NCI-H345 (cell line): Measurements from ENCODE around the gene C10orf95.
"Not testable (repeated sequence)": the region's sequence is repeated elsewhere in the genome, so short reads cannot be mapped to it uniquely, and the experiment has no call there.

Source experiments
- DNase-seq: peaks from one replicate; lab custom pipeline; 2025; lab: John Stamatoyannopoulos, UW

The C10orf95 gene

GRCh38 chr10:102451105-102451969 lies at the start of gene C10orf95:
C10orf95 (minus strand) TSS chr10:102451543; CDS start chr10:102451093, 450 bp downstream.
- DNase-seq: peak; percentile 11

DNA sequence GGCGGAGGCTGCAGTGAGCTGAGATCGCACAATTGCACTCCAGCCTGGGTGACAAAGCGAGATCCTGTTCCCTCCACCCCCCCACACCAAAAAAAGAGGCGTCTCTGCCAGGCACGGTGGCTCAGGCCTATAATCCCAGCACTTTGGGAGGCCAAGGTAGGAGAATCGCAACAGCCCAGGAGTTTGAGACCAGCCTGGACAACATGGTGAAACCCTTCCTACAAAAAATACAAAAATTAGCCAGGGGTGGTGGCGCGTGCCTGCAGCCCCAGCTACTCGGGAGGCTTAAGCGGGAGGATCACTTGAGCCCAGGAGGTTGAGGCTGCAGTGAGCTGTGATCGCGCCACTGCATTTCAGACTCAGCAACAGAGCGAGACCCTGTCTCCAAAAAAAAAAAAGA lies 49.3 kb upstream of the C10orf95 start:
- not testable (repeated sequence) for DNase-seq

DNA sequence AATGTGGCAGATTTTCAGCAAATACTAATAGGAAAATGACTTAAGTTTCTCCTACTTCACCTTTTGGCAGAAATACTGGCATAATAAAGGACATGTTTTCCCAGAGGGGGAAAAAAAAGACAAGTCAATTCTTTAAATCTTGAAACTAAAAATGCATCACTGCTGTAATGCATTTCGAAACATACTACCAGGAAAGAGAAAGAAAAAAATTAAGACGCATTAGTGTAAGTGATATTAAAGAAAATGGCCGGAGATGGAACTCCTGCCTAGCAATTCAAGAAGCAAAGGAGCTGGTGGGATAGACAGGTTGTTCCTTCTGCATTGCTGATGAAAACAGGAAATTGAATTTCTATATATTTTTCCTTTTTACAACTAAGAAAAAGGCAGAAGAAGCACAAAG lies 48.0 kb upstream of the C10orf95 start:
- DNase-seq: no peak

- no peak for DNase-seq
Measured at GRCh38 chr10:102497545-102497944, 46.2 kb upstream of the C10orf95 start.

DNA sequence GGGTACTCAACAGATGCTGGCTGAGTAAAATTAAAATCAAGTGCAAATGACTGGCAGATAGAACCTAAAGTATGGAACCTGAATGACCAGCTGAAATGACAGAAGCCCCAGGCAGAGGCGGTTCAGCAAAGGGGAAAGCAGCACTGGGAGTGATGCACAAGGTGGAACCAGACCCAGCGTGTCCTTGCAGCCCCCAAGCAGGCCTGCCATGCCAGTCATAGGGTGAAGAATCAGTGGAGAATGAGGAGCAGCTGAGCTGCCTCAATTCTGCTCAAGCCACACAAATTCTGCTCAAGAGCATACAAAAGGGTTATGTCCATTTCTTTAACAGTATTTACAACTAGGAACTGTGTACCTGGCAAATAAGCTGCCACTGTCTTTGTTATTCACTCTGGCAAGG lies 42.4 kb upstream of the C10orf95 start:
- no peak for DNase-seq

GRCh38 chr10:102492983-102493382 lies 41.6 kb upstream of the C10orf95 start:
- DNase-seq: no peak

DNA sequence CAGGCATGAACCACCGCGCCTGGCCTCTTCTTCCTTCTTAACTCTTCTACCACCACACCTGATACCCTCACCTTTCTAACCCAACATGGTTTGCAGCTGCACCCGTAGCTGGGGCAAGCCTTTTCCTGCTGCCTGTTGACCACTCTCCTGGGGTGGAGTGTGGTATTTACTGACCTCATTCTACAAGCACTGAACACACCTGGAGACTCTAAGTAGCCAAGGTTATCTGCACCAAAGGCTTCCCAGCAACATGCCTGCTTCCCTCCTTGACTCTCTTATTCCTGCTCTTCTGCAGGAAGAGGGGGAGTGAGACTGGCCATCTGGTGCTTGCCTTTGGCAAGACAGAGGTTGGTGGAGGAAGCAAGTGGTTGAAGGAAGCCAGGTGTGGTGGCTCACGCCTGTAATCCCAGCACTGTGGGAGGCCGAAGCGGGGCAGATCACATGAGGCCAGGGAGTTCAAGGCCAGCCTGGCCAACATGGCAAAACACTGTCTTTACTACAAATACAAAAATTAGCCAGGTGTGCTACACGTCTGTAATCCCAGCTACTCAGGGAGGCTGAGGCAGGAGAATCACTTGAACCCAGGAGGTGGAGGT lies 41.1 kb upstream of the C10orf95 start:
- DNase-seq: no peak

DNA sequence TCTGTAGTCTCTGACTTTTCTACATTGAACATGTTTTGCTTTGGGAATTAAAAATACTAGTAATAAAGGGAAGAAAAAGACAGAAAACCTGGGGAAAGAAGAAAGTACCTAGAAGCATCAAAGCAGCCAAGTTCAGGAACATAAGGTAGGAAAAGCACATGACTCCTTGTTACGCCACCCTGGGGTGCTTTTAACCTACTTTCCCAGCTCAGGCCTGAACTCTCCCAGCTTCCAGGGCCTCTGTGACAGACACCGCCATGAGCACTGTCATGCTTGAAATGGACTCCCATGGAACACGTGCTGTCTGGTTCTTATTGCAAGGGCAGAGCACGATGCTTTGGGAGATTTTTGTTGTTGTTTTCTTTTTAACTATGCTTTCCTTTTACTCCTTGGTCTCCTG lies 39.8 kb upstream of the C10orf95 start:
- DNase-seq: no peak

GRCh38 chr10:102485093-102485784 lies 33.9 kb upstream of the C10orf95 start:
- DNase-seq: no peak

DNA sequence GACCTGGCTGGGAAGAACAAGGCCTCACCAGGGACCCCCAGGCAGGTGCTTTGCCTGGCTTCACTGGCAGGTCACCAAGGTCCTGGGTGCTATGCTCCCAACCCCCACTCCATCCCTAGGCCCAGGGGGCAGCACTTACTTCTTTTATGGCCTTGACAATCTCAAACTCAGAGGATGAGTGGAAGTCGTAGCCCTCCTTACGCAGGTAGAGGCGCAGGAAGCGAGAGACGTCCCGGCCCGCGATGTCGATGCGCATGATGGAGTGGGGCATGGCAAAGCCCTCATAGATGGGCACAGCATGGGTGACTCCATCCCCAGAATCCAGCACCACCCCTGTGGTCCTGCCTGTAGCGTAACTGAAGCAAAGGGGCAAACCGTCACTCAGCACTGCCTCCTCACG lies 32.7 kb upstream of the C10orf95 start:
- DNase-seq: no peak

DNA sequence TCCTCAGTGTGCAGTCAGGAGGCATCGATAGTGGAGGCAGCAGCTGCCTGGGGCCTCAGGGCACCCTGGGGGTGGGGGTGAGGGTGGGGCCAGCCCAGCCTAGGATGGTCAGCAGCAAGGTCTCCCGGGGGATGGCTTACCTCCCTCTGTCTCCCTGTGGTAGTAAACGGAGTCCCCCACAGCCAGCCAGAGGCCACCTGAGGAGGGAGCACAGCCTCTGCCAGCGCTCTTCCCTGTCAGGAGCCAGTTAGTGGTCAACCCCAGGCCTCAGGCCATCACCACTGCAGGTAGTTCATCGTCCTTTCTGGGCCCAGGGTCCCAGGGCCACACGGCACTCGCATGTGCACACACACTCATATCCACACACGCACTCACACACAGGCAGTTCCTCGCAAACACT lies 29.1 kb upstream of the C10orf95 start:
- DNase-seq: no peak

- DNase-seq: no peak
Measured at GRCh38 chr10:102479651-102480050, 28.3 kb upstream of the C10orf95 start.

- DNase-seq: no peak
Measured at GRCh38 chr10:102476466-102477141, 25.3 kb upstream of the C10orf95 start.

DNA sequence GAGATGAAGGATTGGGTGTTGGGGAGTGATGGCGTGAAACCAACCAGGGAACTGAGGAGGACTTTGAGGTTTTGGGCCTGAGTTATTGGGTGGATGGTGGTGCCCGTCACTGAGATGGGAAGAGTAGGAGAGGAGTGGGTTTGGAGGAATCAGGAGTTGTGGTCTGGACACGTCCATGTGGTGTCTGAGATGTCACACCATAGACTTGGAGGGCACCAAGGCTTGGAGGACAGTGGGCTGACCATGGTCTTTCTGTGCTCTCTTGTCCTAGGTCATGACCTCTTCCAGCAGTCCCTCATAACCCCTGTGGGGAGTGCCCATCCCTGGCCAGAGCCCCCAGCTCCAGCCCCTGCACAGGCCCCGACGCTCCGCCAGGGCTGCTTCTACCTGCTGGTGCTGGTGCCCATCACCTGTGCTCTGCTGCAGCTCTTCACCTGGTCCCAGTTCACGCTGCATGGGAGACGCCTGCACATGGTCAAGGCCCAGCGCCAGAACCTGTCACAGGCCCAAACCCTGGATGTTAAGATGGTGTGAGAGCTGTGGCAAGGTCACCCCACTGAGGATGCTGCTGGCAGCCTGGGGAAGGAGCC lies 24.2 kb upstream of the C10orf95 start:
- no peak for DNase-seq

DNA sequence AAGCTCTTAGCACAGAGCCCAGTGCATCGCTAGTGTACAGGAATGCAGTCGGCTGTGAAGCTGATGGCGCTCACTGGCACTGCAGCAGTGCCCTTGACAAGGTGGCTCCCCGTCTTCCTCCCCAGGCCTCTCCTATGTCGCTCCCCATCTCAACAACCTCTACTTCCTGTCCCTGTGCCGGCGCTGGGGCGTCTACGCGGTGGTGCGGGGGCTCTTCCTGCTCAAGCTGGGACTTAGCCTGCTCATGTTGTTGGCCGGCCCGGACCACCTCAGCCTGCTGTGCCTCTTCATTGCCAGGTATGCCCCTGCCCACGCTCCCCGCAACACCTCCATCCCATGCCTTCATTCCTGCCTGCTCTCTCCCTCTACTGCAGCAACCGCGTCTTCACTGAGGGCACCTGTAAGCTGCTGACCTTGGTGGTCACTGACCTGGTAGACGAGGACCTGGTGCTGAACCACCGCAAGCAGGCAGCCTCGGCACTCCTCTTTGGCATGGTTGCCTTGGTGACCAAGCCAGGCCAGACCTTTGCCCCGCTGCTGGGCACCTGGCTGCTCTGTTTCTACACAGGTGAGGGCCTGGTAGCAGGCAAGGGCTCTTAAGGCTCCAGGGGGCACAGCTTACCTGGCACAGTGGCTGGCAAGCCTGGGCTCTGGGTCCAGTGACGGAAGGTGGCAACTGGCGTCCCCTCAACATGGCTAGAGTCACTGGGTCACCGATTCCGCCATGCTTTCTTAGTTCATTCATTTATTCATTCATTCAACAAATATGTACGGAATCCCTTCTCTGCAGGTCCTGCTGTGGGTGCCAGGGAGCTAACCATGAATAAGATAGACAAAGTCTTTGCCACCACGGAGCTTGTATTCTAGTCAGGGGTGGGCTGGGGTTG lies 22.3 kb upstream of the C10orf95 start:
- DNase-seq: no peak

- no peak for DNase-seq
Measured at GRCh38 chr10:102470579-102471546, 19.5 kb upstream of the C10orf95 start.

GRCh38 chr10:102468683-102469082 lies 17.3 kb upstream of the C10orf95 start:
- DNase-seq: no peak

DNA sequence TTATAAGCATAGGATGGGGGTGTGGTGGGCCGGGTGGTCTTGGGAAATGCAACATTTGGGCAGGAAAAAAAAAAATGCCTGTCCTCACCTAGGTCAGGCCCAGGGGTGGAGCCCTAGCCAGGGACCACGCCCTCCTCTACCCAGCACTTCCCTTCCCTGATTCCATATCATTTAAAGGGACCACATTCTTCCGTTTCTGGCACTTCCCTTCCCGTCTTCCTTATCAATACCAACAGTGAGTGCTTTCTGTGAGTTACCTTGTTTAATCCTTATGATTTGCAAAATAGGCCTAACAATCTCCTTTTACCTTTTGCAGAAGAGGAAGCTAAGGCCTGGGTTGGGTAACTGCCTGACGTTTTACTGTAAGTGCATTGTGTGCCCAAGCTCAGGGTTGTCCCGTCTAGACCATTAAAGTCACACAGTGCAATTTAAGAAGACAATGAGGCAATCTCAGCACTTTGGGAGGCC lies 16.7 kb upstream of the C10orf95 start:
- DNase-seq: no peak

GRCh38 chr10:102467318-102467717 lies 16.0 kb upstream of the C10orf95 start:
- DNase-seq: no peak

- DNase-seq: no peak
Measured at GRCh38 chr10:102465466-102465865, 14.1 kb upstream of the C10orf95 start.
